CD4-positive, alpha-beta T cell treated with Interleukin-17A for 4 hours (primary cell): Measurements from ENCODE around the gene HDAC2.
A peak's percentile ranks its signal among the peaks of the same experiment; 100 is the strongest.
"Not testable (repeated sequence)": the region's sequence is repeated elsewhere in the genome, so short reads cannot be mapped to it uniquely, and the experiment has no call there.

Experiments
- DNase-seq: peaks from one replicate; pipeline ENCODE4 v3.0.0-alpha.2; 2020; ENCODE audit warnings: mixed read lengths

The HDAC2 gene

GRCh38 chr6:113969888-113970804 lies 802 bp downstream of the HDAC2 start:
- peak; percentile 63 for DNase-seq

GRCh38 chr6:113968472-113968871 lies 2.5 kb downstream of the HDAC2 start:
- DNase-seq = no peak

- DNase-seq = no peak
Observed at GRCh38 chr6:113967777-113968176, 3.2 kb downstream of the HDAC2 start.

- DNase-seq = no peak
Observed at GRCh38 chr6:113960795-113961194, 10.2 kb downstream of the HDAC2 start.

- DNase-seq = no peak
Observed at GRCh38 chr6:113959235-113959634, 11.7 kb downstream of the HDAC2 start.

- DNase-seq = no peak
Observed at GRCh38 chr6:113954653-113955052, 16.3 kb downstream of the HDAC2 start.

- no peak for DNase-seq
Observed at GRCh38 chr6:113953346-113953745, 17.6 kb downstream of the HDAC2 start.

- DNase-seq = no peak
Observed at GRCh38 chr6:113949499-113949898, 21.4 kb downstream of the HDAC2 start.

- no peak for DNase-seq
Observed at GRCh38 chr6:113944701-113945100, 26.2 kb downstream of the HDAC2 start.

- DNase-seq = no peak
Observed at GRCh38 chr6:113939825-113940224, 31.1 kb downstream of the HDAC2 start.

GRCh38 chr6:113936093-113936934 lies 34.6 kb downstream of the HDAC2 start:
- DNase-seq = peak; percentile 4

GRCh38 chr6:113934101-113934500 lies 36.8 kb downstream of the HDAC2 start:
- no peak for DNase-seq

GRCh38 chr6:113931907-113932306 lies 39.0 kb downstream of the HDAC2 start:
- not testable (repeated sequence) for DNase-seq

GRCh38 chr6:113930183-113930582 lies 40.8 kb downstream of the HDAC2 start:
- DNase-seq = no peak

GRCh38 chr6:113927001-113927400 lies 43.9 kb downstream of the HDAC2 start:
- no peak for DNase-seq

GRCh38 chr6:113925378-113925777 lies 45.6 kb downstream of the HDAC2 start:
- no peak for DNase-seq

- DNase-seq = no peak
Observed at GRCh38 chr6:113924312-113924723, 46.6 kb downstream of the HDAC2 start.

GRCh38 chr6:113923526-113923925 lies 47.4 kb downstream of the HDAC2 start:
- no peak for DNase-seq

GRCh38 chr6:113921299-113921904 lies 49.5 kb downstream of the HDAC2 start:
- no peak for DNase-seq

- no peak for DNase-seq
Observed at GRCh38 chr6:113920663-113921267, 50.2 kb downstream of the HDAC2 start.

- DNase-seq = not testable (repeated sequence)
Observed at GRCh38 chr6:113910285-113910684, 60.7 kb downstream of the HDAC2 start.

- DNase-seq = peak; percentile 7
Observed at GRCh38 chr6:113909224-113909856, 61.6 kb downstream of the HDAC2 start.
